GM23338 (cell line): Measurements from ENCODE around the gene PCDHA12.

Experiments used
- CREB1 ChIP-seq: fragments of 250-450 bp; sonication (Bioruptor Pico); IDR thresholded peaks from 2 replicates; pipeline ENCODE4 v1.5.0; 2020; ENCODE audit warnings: low read depth, mild to moderate bottlenecking, moderate library complexity
- EZH2 ChIP-seq: fragments of 200-600 bp; sonication (generic); IDR thresholded peaks from one replicate; pipeline ENCODE4 v1.8.0; 2017; ENCODE audit warnings: antibody characterized with exemption, mild to moderate bottlenecking, low read depth; ENCODE audit not compliant: unreplicated experiment
- EZH2phosphoT487 ChIP-seq: fragments of 200-600 bp; sonication (generic); IDR thresholded peaks from one replicate; pipeline ENCODE4 v1.8.1; 2018; ENCODE audit warnings: antibody characterized with exemption; ENCODE audit not compliant: unreplicated experiment
- JUNB ChIP-seq: IDR thresholded peaks from one replicate; pipeline ENCODE4 v1.6.1; 2016; ENCODE audit warnings: antibody characterized with exemption; ENCODE audit not compliant: unreplicated experiment
- NANOG ChIP-seq: IDR thresholded peaks from 2 replicates; pipeline ENCODE4 v1.6.1; 2016; ENCODE audit warnings: antibody characterized with exemption, borderline replicate concordance
- POLR2AphosphoS5 ChIP-seq: IDR thresholded peaks from 2 replicates; pipeline ENCODE4 v1.6.1; 2016; ENCODE audit warnings: antibody characterized with exemption, low read depth
- ZNF114 ChIP-seq: fragments of 250-450 bp; sonication (Bioruptor Pico); IDR thresholded peaks from 2 replicates; pipeline ENCODE4 v1.5.0; 2020; ENCODE audit warnings: mild to moderate bottlenecking, moderate library complexity
- TF ChIP-seq, protein P1 (sequence below), 2 experiments: fragments of 200-600 bp in 1 of 2; sonication (generic) in 1 of 2; conservative IDR thresholded peaks; 2 replicates each; pipeline versions ENCODE4 v1.5.1 to v1.6.1; 2016 to 2017; ENCODE audit warnings: antibody characterized with exemption in 2 of 2, low read depth in 2 of 2, mild to moderate bottlenecking in 2 of 2, moderate library complexity in 1 of 2
- TF ChIP-seq, protein P2 (sequence below): IDR thresholded peaks from one replicate; pipeline ENCODE4 v1.6.1; 2018; ENCODE audit warnings: antibody characterized with exemption; ENCODE audit not compliant: unreplicated experiment
- TF ChIP-seq, protein P3 (sequence below): fragments of 250-450 bp; sonication (Bioruptor Pico); IDR thresholded peaks from 2 replicates; pipeline ENCODE4 v1.5.0; 2020; ENCODE audit warnings: mild to moderate bottlenecking, moderate library complexity
- TF ChIP-seq, protein P4 (sequence below): IDR thresholded peaks from 2 replicates; pipeline ENCODE4 v1.6.1; 2016; ENCODE audit warnings: antibody characterized with exemption

DNA sequence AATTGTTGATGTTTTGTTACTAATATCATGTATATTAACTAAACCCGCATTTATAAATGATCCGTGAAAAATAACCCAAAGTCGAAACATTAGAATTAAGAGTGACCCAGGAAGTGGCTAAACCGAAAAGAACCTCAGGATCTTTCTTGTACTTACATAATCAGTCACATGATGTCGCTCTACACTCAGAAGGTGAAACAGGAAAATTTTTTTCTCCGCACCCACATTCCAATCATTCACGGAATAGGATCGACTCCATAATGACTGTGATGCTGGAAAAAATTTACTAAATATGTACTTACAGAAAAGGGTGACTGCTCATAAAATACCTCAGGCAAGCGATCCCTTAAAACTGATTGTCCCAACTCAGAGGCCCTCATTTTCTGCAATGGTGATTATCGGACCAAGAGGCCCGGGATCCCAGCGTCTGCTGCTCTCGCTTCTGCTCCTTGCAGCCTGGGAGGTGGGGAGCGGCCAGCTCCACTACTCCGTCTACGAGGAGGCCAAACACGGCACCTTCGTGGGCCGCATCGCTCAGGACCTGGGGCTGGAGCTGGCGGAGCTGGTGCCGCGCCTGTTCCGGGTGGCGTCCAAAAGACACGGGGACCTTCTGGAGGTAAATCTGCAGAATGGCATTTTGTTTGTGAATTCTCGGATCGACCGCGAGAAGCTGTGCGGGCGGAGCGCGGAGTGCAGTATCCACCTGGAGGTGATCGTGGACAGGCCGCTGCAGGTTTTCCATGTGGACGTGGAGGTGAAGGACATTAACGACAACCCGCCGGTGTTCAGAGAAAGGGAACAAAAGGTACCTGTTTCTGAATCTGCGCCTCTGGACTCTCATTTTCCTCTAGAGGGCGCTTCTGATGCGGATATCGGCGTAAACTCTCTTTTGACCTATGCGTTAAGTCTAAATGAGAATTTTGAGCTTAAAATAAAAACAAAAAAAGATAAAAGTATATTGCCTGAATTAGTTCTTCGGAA is at the start of gene PCDHA12:
- TF ChIP-seq, protein P1, sequence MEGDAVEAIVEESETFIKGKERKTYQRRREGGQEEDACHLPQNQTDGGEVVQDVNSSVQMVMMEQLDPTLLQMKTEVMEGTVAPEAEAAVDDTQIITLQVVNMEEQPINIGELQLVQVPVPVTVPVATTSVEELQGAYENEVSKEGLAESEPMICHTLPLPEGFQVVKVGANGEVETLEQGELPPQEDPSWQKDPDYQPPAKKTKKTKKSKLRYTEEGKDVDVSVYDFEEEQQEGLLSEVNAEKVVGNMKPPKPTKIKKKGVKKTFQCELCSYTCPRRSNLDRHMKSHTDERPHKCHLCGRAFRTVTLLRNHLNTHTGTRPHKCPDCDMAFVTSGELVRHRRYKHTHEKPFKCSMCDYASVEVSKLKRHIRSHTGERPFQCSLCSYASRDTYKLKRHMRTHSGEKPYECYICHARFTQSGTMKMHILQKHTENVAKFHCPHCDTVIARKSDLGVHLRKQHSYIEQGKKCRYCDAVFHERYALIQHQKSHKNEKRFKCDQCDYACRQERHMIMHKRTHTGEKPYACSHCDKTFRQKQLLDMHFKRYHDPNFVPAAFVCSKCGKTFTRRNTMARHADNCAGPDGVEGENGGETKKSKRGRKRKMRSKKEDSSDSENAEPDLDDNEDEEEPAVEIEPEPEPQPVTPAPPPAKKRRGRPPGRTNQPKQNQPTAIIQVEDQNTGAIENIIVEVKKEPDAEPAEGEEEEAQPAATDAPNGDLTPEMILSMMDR (conservative IDR thresholded peaks at IDR 0.05; ENCODE audit: low read depth in 2 of 2), result peak; percentile 77 to 87
- TF ChIP-seq, protein P2, sequence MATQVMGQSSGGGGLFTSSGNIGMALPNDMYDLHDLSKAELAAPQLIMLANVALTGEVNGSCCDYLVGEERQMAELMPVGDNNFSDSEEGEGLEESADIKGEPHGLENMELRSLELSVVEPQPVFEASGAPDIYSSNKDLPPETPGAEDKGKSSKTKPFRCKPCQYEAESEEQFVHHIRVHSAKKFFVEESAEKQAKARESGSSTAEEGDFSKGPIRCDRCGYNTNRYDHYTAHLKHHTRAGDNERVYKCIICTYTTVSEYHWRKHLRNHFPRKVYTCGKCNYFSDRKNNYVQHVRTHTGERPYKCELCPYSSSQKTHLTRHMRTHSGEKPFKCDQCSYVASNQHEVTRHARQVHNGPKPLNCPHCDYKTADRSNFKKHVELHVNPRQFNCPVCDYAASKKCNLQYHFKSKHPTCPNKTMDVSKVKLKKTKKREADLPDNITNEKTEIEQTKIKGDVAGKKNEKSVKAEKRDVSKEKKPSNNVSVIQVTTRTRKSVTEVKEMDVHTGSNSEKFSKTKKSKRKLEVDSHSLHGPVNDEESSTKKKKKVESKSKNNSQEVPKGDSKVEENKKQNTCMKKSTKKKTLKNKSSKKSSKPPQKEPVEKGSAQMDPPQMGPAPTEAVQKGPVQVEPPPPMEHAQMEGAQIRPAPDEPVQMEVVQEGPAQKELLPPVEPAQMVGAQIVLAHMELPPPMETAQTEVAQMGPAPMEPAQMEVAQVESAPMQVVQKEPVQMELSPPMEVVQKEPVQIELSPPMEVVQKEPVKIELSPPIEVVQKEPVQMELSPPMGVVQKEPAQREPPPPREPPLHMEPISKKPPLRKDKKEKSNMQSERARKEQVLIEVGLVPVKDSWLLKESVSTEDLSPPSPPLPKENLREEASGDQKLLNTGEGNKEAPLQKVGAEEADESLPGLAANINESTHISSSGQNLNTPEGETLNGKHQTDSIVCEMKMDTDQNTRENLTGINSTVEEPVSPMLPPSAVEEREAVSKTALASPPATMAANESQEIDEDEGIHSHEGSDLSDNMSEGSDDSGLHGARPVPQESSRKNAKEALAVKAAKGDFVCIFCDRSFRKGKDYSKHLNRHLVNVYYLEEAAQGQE, result no peak
- TF ChIP-seq CREB1 (CRISPR knock-in tag) (no peak), ZNF114 (CRISPR knock-in tag) (no peak), NANOG (no peak), JUNB (no peak), EZH2 (no peak), POLR2AphosphoS5 (peak; percentile 40; the same call in 1 of the 2 replicates), EZH2phosphoT487 (no peak)
- TF ChIP-seq, protein P3, sequence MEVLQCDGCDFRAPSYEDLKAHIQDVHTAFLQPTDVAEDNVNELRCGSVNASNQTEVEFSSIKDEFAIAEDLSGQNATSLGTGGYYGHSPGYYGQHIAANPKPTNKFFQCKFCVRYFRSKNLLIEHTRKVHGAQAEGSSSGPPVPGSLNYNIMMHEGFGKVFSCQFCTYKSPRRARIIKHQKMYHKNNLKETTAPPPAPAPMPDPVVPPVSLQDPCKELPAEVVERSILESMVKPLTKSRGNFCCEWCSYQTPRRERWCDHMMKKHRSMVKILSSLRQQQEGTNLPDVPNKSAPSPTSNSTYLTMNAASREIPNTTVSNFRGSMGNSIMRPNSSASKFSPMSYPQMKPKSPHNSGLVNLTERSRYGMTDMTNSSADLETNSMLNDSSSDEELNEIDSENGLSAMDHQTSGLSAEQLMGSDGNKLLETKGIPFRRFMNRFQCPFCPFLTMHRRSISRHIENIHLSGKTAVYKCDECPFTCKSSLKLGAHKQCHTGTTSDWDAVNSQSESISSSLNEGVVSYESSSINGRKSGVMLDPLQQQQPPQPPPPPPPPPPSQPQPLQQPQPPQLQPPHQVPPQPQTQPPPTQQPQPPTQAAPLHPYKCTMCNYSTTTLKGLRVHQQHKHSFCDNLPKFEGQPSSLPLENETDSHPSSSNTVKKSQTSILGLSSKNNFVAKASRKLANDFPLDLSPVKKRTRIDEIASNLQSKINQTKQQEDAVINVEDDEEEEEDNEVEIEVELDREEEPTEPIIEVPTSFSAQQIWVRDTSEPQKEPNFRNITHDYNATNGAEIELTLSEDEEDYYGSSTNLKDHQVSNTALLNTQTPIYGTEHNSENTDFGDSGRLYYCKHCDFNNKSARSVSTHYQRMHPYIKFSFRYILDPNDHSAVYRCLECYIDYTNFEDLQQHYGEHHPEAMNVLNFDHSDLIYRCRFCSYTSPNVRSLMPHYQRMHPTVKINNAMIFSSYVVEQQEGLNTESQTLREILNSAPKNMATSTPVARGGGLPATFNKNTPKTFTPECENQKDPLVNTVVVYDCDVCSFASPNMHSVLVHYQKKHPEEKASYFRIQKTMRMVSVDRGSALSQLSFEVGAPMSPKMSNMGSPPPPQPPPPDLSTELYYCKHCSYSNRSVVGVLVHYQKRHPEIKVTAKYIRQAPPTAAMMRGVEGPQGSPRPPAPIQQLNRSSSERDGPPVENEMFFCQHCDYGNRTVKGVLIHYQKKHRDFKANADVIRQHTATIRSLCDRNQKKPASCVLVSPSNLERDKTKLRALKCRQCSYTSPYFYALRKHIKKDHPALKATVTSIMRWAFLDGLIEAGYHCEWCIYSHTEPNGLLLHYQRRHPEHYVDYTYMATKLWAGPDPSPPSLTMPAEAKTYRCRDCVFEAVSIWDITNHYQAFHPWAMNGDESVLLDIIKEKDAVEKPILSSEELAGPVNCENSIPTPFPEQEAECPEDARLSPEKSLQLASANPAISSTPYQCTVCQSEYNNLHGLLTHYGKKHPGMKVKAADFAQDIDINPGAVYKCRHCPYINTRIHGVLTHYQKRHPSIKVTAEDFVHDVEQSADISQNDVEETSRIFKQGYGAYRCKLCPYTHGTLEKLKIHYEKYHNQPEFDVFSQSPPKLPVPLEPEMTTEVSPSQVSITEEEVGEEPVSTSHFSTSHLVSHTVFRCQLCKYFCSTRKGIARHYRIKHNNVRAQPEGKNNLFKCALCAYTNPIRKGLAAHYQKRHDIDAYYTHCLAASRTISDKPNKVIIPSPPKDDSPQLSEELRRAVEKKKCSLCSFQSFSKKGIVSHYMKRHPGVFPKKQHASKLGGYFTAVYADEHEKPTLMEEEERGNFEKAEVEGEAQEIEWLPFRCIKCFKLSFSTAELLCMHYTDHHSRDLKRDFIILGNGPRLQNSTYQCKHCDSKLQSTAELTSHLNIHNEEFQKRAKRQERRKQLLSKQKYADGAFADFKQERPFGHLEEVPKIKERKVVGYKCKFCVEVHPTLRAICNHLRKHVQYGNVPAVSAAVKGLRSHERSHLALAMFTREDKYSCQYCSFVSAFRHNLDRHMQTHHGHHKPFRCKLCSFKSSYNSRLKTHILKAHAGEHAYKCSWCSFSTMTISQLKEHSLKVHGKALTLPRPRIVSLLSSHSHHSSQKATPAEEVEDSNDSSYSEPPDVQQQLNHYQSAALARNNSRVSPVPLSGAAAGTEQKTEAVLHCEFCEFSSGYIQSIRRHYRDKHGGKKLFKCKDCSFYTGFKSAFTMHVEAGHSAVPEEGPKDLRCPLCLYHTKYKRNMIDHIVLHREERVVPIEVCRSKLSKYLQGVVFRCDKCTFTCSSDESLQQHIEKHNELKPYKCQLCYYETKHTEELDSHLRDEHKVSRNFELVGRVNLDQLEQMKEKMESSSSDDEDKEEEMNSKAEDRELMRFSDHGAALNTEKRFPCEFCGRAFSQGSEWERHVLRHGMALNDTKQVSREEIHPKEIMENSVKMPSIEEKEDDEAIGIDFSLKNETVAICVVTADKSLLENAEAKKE, result no peak
- TF ChIP-seq, protein P4, sequence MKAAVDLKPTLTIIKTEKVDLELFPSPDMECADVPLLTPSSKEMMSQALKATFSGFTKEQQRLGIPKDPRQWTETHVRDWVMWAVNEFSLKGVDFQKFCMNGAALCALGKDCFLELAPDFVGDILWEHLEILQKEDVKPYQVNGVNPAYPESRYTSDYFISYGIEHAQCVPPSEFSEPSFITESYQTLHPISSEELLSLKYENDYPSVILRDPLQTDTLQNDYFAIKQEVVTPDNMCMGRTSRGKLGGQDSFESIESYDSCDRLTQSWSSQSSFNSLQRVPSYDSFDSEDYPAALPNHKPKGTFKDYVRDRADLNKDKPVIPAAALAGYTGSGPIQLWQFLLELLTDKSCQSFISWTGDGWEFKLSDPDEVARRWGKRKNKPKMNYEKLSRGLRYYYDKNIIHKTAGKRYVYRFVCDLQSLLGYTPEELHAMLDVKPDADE, result no peak
